HG02884 (cell line): ENCODE data around the gene EIF1AD.
"Not testable (repeated sequence)": the region's sequence is repeated elsewhere in the genome, so short reads cannot be mapped to it uniquely, and the experiment has no call there.

Experiments used
- ATAC-seq: cut with Tn5 transposase; IDR thresholded peaks from one replicate; pipeline ENCODE4 v1.9.1; 2021; ENCODE audit warnings: mild to moderate bottlenecking, moderate library complexity; ENCODE audit not compliant: unreplicated experiment

EIF1AD gene

DNA sequence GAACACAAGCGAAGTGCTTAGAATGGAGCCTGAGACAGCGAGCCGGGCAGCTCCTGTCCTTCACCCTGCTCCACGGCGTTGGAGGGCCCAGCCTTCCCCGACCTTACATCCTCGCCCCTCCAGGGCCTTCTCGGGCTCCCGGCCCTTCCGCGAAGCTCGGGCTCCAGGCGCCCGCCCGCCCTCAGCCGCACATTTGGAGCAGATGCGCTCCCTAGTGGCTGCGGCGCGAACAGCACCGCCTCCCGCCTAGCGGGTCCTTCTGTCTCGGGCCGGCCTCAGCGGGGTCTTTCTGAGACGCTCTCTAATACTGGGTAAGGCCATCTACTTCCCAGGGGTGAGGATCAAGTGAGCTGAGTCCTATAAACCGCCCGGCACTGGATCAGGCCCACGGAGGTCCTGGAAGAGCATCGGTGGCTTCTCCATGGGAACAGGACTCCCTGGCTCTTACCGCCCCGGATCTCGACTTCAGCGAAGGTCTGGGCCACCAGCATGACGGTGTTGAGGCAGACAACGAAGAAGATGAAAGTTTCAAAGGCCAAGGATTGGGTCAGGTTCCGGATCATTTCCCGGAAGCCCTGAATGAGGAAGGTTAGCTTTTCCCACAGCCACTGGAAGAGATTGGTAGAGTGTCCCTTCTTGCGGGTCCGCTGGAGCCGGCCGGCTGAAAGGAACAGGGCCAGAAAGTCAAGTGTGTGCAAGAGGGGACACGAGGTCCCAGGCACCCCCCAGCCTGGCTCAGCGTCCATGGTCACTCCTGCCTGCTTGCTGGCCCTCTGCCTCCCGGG, 20.6 kb upstream of the EIF1AD start:
- ATAC-seq: no peak

- ATAC-seq: no peak
Measured at GRCh38 chr11:66020618-66021357, 18.8 kb upstream of the EIF1AD start.

DNA sequence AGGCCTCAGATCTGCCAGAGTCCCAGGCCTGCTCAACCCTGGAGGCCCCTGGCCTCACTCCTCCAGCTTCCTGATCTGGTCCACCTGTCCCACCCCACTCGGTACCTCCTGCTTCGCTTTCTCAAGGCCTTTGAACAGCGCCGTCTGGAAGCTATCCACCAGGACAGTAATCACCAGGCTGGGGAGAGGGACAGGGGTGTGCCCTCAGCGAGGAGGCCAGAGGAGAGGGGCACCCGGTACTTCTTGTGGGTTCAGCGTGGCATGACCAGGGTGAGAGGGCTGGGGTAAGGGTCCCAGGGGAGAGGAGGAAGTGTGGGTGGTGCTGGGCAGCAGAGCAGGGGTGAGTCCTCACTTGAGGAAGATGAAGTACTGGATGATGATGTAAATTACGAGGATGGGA, 18.3 kb upstream of the EIF1AD start:
- ATAC-seq: no peak

DNA sequence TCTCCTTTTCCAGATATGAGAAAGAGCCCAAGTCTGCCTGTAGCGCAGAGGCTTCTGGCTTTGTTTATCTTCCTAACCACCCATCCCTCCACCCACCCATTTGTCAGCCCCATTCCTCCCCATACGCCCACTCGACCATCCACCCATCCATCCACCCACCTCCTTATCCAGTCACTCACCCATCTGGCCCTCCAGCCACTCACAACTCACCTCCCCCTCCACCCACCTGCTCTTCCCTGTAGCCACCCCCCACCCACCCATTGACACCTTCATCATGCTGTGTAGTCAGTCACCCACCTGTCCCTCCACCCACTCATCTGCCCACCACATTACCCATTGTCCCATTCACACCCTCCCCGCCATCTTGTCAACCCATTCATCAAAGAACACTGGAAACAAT, 15.4 kb upstream of the EIF1AD start:
- ATAC-seq: no peak

GRCh38 chr11:66016793-66017177, 14.8 kb upstream of the EIF1AD start:
- ATAC-seq: no peak

DNA sequence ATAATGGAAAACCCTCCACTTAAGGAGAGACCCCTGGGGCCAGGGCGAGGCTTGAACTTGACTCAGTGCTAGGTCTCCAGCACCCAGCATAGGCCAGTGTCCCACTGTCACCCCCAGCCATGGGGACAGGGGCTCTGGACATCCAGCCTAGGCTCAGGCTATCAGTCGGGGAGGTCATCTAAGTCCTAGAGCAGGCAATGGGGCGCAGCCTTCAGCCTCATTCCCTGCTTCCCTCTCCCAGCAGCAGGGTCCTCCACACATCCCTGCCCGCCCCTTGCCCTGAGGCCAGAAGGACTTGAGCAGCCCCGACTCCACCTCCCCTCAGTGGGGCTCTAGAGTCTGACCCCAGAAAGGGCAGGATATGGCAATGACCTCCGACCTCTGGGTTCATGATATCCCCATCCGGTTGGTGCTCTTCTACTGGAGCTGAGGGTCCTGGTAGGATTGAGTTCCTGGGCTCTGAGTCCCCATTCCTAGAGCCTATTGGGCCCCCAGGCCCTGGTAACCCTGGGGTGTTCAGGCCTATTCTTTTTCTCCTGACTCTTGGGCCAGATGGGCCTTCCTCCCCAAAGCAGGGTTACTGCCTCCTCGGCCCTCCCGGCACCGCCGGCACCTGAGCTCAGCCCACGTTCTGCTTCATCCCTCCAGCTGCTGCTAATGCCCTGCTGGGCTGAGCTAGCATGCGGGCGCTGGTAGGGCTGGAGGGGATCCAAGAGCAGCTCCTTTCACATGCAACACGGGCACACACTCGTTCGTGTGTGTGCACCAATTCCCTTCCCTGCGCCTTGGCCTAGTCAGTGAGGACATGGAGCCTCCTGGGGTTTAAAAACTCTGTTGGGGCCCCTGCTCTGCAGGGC, 14.2 kb upstream of the EIF1AD start:
- ATAC-seq: no peak

DNA sequence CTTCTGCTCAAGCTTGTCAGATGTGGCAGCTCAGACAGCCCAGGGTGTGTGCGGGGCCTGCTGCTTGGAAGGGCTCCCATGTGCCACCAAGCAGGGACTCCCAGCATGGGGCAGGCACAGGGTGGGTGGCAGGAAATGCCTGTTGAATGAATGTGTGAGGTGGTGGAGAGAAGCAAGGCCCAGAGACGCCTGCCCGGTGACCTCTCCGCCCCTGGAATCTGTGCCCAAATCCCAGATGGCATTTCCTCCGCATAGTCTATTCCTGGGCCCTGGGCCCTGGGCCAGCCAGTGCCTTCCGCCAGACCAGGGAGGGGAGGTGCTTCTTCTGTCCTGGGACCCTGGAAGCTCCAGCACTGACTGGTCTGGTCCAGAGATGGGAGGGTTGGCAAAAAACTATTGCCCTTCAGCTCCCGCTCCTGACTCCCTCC, 13.5 kb upstream of the EIF1AD start:
- ATAC-seq: no peak

DNA sequence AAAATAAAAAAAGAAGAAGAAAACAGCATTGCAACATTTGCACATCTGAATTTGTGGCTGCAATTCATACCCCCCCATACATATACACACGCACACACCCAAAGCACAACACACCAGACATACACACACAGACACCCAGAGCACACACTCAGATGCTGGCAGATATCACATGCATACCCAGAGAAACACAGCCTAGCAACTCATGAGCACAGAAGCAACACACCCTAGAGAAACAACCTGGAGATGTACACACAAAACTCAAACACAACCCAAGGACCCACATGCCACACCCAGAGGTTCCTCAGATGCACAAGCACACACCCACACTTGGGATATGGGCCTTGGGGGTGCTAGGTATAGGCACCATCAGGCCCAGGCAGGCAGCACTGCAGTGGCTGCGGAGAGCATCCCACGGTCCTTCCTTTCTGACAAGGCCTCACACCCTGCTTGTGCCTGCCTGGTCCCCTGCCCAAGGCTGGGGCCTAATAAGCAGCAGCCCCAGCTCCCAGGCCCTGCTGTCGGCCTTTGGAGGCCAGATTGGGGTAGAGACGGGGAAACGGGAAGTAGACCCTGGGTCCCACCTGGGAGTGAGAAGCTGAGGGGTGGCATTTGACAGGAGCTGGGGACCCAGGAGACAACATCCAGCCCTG, 13.0 kb upstream of the EIF1AD start:
- no peak for ATAC-seq

DNA sequence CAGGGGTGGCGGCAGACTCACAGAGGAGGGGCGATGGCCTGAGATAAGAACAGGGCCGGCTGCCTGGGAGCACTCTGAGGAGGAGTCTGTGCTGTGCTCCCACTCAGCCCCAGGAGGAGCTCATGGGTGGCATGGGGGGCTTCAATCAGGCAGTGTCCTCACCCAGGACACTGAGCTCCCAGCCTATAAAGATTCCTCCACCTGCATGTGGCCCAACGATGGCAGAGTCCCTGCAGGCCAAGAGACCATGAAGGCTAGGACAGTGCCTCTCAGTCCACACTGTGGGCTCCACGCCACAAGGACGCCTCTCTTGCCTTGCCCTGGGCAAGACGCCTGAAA, 11.8 kb upstream of the EIF1AD start:
- no peak for ATAC-seq

GRCh38 chr11:66012946-66013761, 11.2 kb upstream of the EIF1AD start:
- ATAC-seq: no peak

GRCh38 chr11:66012371-66012945, 10.5 kb upstream of the EIF1AD start:
- ATAC-seq: no peak

DNA sequence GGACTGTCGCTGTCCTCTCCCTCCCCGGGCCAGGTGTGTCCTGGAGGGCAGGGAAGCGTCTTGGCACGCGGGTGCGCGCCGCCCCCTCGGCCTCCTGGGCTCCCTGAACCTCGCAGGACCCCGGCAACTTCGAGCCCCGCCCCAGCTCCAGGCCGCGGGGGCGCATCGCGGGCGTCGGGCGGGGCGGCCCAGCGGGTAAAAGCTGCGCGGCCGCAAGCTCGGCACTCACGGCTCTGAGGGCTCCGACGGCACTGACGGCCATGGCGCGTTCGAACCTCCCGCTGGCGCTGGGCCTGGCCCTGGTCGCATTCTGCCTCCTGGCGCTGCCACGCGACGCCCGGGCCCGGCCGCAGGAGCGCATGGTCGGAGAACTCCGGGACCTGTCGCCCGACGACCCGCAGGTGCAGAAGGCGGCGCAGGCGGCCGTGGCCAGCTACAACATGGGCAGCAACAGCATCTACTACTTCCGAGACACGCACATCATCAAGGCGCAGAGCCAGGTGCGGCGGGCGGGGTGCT, 9.9 kb upstream of the EIF1AD start, which contains the start of gene CST6:
Gene CST6 (plus strand): TSS at position 224 of the 519 bp plus-strand sequence. CDS start 37 bp downstream, at position 261.
- ATAC-seq: no peak

DNA sequence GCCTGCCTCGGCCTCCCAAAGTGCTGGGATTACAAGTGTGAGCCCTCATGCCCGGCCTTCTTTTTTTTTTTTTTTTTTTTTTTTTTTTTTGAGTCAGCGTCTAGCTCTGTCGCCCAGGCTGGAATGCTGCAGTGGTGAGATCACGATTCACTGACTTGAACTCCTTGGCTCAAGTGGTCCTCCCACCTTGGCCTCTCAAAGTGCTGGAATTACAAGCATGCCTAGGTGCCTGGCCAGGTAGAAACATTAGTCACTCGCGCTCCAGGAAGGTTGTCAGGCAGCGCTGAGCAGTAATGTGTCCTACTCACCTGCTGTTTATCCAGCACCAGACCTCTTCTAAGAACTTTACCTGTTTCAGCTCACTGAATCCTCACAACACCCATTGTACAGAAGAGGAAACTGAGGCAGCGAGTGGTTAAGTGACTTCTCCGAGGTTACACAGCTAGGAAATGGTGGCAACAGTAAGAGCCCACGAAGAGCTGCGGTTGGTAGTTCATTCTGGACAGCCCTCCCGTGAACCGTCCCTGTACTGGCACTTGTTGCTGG, 9.4 kb upstream of the EIF1AD start:
- no peak for ATAC-seq

GRCh38 chr11:66010036-66010435, 8.1 kb upstream of the EIF1AD start:
- ATAC-seq: not testable (repeated sequence)

DNA sequence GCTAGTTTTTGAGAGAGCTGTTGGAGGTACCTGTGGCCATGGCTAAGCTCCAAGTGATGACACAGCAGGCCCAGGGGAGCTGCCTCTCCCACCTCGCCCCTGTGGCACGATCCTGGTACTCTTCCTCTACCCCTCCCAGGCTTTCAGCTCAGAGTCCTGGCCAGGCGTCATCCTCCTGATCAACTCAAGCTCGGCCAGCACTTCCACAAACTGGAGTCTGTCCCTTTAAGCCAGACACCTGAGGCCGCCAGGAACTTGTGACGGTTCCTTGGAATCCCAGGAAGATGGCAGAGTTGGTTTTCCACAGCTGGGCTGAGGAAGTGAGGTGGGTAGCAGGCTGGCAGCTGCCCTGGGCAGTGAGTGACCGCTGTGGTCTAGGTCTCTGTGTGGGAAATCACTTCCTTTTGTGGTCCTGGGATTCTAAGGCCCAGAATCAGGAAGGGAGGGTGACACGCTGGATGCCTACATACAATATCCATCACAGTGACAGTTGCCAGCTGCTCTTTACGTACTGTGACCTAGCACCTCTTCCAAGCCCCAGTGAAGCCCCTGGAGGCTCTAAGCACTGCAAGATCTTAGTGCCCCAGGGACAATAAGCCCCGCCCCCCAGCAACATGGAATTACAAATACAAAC, 6.6 kb upstream of the EIF1AD start:
- ATAC-seq: no peak

DNA sequence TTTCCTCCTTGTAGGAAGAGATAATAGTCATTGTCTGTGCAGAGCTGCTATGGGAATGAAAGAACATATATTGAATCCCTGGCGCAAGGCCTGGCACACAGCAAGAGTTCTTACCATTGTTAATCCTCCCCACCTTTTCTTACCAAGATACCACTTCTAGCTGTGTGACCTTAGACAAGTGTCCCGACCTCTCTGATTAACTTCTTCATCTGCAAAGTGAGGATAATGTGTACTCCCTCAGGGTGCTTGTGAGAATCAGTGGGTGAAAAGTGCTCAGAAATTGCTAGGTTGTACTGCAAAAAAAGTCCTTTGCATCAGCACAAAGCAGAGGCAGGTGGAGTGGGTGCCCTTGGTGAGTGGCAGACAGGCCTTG, 6.1 kb upstream of the EIF1AD start:
- ATAC-seq: no peak

DNA sequence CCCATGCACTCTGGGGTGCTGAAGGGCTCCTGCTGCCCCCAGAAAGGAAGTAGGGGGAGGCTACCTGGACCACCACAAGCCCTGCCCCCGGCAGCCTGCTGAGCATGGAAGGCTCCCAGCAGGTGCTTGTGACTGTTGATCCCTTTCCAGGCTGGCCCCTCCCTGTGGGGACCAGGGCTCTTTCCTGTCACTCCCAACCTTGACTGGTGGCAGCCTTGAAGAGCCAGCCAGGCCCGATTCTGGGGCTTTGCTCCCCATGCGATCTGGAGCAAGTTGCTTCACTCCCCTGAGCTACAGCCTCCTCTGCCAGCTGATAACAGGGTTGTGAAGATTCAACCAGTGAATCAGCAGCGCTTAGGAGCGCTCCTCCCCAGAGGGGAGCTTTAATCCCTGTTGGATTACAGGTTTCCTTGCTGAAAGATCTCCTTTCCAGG, 5.3 kb upstream of the EIF1AD start:
- no peak for ATAC-seq

- no peak for ATAC-seq
Measured at GRCh38 chr11:66006891-66007176, 4.9 kb upstream of the EIF1AD start.
